HK-2 (cell line): ENCODE measurements around the gene SMIM29.

ENCODE experiments used
- DNase-seq: peaks from one replicate; pipeline ENCODE4 v3.0.0-alpha.2; 2018; ENCODE audit not compliant: unreplicated experiment

The SMIM29 gene

DNA sequence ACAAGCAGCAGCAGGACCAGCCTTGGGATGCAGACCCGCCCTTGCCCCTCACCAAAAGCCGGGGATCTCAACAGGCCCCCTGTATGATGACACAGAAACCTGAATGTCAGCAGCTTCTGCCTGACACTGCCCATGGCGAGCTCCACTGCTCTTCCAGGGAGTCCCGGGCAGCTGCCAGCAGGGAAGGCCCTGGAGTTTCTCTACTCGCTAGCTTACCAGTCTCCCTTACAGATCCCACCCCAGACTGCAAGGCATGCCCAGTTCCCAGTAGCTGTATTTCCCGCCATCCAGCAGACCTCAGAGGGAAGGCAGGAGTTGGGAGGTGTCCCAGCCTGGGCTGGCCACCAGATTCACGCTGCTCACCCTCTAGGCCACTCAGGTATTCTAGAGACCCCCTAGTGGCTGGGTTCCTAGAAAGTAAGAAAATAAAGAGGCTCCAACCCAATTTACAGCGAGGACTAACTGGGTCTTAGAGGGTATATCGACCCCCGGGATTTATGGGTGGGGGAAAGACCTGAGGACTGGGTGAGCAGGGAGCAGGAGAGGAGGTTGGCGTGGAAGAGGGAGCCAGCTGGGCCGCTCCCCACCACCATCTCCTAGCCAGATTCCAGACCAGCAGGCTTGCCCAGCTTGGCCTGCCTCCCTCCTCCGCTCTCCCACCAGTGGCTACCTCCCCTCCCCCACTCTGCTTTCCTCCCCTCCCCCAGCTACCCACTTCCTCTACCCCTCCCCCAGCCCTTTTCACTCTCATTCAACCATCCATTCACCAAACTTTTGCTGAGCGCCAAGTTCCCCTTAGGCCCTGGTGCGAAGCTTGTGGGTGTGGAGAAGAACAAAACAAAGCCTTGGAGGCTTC, 21.8 kb downstream of the SMIM29 start:
- no peak for DNase-seq

DNA sequence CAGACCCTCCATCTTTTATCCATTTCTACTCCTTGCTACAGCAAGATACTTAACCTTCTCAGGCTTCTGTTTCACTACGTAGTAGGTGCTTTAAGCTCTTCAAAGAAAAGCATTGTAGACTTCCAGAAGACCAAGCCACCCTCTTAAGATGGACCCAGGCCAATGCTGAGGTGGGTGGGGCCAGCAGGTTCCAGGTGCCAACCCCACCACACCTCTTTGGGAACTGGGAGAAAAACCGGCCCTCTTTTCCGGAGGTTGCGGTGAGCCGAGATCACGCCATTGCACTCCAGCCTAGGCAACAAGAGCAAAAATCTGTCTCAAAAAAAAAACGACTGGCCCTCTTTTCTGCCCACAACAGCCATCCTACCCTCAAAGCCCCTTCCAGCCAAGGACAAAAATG, 22.7 kb downstream of the SMIM29 start:
- DNase-seq = no peak

DNA sequence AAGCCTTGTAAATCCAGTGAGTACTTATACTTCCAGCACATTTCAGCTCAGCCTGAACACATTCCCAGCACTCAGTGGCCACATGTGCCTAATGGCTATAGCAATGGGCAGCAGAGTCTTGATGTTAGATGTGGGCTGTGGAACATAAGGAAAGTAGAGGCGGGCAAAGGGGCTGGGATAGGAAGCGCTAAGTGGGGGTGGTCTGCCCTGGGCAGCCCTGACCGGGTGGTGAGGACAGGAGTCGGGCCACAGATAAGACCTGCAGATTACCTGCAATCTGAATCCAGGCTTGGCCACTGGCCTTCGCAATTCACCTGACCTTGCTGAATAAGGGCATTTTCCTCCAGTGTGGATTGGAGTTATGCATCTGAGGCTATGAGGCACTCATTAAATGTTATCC, 23.3 kb downstream of the SMIM29 start:
- no peak for DNase-seq

- DNase-seq = peak; percentile 92
These were observed 24.6 kb downstream of the SMIM29 start for GRCh38 chr6:34223956-34224940.

DNA sequence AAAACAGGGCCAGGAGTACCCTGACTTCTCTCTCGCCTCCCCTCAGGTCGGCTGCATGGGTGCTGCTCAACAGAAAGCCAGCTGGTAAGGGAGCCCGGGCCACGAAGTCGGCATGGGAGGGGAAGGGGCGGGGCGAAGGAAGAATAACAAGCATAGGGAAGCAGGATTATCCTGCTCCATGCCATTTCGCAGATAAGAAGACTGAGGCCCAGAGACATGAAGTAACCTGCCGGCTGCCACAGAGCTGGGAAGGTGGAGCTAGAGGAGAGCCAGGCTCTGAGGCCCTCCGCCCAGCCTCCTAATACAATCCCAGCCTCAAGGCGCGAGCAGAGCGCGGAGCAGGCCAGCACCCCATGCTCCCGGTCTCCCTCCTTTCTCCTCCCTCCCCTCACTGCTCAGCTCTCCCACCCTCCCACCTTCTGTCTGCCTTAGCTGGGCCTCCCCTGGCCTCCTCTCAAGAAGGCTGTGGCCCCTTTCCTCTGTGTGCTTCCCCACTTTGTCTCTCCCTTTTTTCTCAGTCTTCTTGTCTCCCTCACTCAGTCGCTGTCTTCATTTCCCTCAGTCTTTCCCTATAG, 25.3 kb downstream of the SMIM29 start:
- DNase-seq = no peak

GRCh38 chr6:34218691-34219090, 30.1 kb downstream of the SMIM29 start:
- no peak for DNase-seq

DNA sequence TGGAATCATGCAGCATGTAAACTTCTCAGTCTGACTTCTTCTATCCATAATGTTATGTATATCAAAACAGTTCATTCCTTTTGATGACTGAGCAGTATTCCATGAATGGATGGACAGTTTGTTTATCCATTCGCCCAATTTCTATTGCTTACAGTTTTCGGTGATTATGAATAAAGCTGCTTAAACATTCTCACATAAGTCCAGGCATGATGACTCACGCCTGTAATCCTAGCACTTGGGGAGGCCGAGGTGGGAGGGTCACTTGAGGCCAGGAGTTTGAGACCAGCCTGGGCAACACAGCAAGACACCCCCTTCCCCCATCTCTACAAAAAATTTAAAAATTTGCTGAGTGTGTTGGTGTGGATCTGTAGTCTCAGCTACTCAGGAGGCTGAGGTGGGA, 35.0 kb downstream of the SMIM29 start:
- no peak for DNase-seq

DNA sequence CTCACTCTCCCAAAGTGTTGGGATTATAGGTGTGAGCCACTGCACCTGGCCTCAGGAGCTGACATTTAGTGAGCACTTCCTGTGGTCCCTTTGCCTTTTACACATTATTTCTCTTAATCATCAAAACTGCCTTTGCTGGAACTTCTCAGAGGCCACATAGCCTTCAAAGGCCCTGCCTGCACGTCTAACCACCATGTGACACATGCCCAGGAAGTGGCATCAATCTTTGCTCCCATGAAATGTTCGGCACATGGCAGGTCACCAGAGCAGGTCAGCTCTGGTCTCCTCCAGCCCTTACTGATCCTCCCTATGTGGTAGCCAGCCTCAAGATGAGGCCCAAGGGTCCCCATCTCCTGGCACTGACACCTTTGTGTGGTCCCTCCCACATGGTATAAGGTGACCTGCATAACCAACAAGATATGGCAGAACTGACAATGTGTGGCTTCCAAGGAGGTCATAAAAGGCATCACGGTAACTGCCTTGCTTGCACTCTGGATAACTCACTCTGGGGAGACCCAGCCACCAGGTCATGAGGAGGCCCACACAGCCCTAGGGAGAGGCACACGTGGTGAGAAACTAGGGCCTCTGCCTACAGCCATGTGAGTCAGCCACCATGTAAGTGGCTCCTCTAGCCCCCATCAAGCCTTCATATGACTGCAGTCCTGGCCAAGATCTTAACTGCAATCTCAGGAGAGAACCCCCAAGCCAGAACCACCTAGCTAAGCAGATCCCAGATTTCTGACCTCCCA, 40.9 kb downstream of the SMIM29 start:
- no peak for DNase-seq

DNA sequence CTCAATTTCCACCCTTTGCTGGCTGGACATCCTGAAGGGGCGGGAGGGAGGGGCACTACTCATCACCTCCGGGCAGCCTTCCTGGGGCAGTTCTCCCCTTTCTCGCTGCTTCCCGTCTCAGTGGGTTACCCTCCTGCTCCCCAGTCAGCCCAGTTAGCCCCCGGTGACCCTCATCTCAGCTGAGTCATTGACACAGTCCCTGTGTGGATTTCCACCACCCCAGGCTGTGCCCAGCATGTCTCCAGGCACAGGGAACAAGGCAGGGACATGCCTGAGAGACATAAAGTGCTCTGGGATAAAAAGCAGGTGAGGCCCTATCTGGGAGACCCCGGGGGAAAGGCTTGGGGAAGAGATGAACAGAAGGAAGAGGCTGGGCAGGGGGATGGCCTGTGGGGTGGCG, 42.1 kb downstream of the SMIM29 start:
- DNase-seq = no peak

GRCh38 chr6:34205916-34206315, 42.9 kb downstream of the SMIM29 start:
- no peak for DNase-seq

- no peak for DNase-seq
These were observed 43.3 kb downstream of the SMIM29 start for GRCh38 chr6:34205466-34205865.

DNA sequence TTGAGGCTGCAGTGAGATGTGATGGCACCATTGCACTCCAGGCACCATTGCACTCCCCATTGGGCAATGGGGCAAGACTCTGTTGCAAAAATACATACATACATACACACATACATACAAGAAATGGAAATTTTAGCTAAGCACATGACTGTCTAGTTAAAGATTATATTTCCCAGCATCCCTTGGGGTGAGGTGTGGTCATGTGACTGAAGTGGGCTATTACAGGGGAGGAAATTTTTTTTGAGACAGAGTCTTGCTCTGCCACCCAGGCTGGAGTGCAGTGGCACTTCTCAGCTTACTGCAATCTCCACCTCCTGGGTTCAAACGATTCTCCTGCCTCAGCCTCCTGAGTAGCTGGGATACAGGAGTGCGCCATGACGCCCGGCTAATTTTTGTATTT, 44.1 kb downstream of the SMIM29 start:
- no peak for DNase-seq

- DNase-seq = no peak
These were observed 46.2 kb downstream of the SMIM29 start for GRCh38 chr6:34202329-34203201.

GRCh38 chr6:34201455-34202107, 47.2 kb downstream of the SMIM29 start:
- no peak for DNase-seq

GRCh38 chr6:34200340-34200971, 48.4 kb downstream of the SMIM29 start:
- no peak for DNase-seq

- no peak for DNase-seq
These were observed 52.0 kb downstream of the SMIM29 start for GRCh38 chr6:34196833-34197195.
